Stimulated activated CD4-positive, alpha-beta T cell treated with anti-CD3 and anti-CD28 coated beads, Interleukin-4, amount 100 ng/mL, for 48 hours (primary cell): ENCODE data around the gene NAA80.

ENCODE experiments used
- DNase-seq, 2 donors: peaks; one replicate each; pipeline ENCODE4 v3.0.0-alpha.2; 2020; ENCODE audit warnings: low read depth in 2 of 2

The NAA80 gene

GRCh38 chr3:50330330-50330729 is 31.1 kb upstream of the NAA80 start:
- DNase-seq, result no peak

- peak; percentile 93 to 94 for DNase-seq
Measured at GRCh38 chr3:50327943-50328691, 28.9 kb upstream of the NAA80 start, which contains the start of gene TUSC2. TSS of gene TUSC2 (minus strand) at chr3:50328223. CDS start at chr3:50328099, 124 bp downstream.

GRCh38 chr3:50327129-50327528 is 27.9 kb upstream of the NAA80 start:
- DNase-seq, result no peak

- DNase-seq, result no peak
Measured at GRCh38 chr3:50326182-50326541, 27.0 kb upstream of the NAA80 start.

- no peak for DNase-seq
Measured at GRCh38 chr3:50325497-50326181, 26.4 kb upstream of the NAA80 start.

- no peak for DNase-seq
Measured at GRCh38 chr3:50325113-50325480, 25.9 kb upstream of the NAA80 start.

- peak; percentile 52 to 57 for DNase-seq
Measured at GRCh38 chr3:50324351-50325112, 25.3 kb upstream of the NAA80 start.

- DNase-seq, result no peak
Measured at GRCh38 chr3:50323614-50324199, 24.5 kb upstream of the NAA80 start.

- no peak for DNase-seq
Measured at GRCh38 chr3:50323092-50323600, 23.9 kb upstream of the NAA80 start.

- no peak for DNase-seq
Measured at GRCh38 chr3:50322386-50323091, 23.3 kb upstream of the NAA80 start, which contains the start of gene HYAL2. TSS of gene HYAL2 (minus strand) at chr3:50322745. CDS start at chr3:50320489, 2,256 bp downstream.

- DNase-seq, result no peak
Measured at GRCh38 chr3:50322115-50322385, 22.8 kb upstream of the NAA80 start.

GRCh38 chr3:50321336-50322114 is 22.3 kb upstream of the NAA80 start:
- DNase-seq, result peak; percentile 75 to 84

- DNase-seq, result peak in 1 of 2 donors; percentile 62
Measured at GRCh38 chr3:50320853-50321335, 21.7 kb upstream of the NAA80 start.

- no peak for DNase-seq
Measured at GRCh38 chr3:50319894-50320625, 20.9 kb upstream of the NAA80 start.

- no peak for DNase-seq
Measured at GRCh38 chr3:50319181-50319893, 20.1 kb upstream of the NAA80 start.

GRCh38 chr3:50318615-50319014 is 19.4 kb upstream of the NAA80 start:
- DNase-seq, result no peak

GRCh38 chr3:50318163-50318562 is 19.0 kb upstream of the NAA80 start:
- DNase-seq, result no peak

- DNase-seq, result no peak
Measured at GRCh38 chr3:50317300-50317699, 18.1 kb upstream of the NAA80 start.

GRCh38 chr3:50316657-50317242 is 17.5 kb upstream of the NAA80 start:
- DNase-seq, result no peak
